Measurements from ENCODE around the gene MRPL53.

Gene MRPL53

GRCh38 chr2:74429487-74430451 lies 42.7 kb downstream of the MRPL53 start:
- DNase-seq (ENCODE audit: low read depth in 2 of 3, low spot score in 1 of 3) = no peak

GRCh38 chr2:74428675-74429074 lies 43.8 kb downstream of the MRPL53 start:
- DNase-seq (ENCODE audit: low read depth in 2 of 3, low spot score in 1 of 3) = no peak

- DNase-seq (ENCODE audit: low read depth in 2 of 3, low spot score in 1 of 3) = no peak
Observed at GRCh38 chr2:74427551-74427950, 44.9 kb downstream of the MRPL53 start.

DNA sequence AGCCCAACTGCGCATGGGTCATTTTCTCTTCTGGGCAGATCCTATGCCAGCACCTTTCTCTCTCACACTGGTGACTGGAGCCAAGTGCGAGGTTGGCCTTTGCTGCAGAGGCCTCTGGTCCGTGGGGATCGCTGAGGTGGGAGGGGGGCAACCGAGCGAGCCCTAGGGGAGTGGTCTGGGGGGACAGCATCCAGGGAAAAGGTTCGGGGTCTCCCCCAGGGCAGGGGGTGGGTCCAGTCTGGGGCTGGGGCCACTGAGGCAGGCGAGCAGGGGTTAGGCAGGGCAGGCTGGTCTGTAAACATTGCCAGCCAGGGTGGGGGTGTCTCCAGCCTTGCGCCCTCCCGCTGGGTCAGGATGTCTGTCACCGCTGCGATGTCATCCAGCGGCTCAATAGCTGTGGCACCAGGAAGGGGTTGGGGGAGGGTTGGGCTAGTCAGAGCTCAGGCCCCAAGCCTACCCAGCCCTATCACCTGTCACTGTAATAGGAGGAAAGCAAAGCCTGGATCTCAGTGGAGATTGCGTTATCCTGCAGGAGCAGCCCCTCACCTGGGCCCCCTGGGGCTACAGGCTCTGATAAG lies 46.2 kb downstream of the MRPL53 start:
- no peak for DNase-seq (ENCODE audit: low read depth in 2 of 3, low spot score in 1 of 3)

- DNase-seq (ENCODE audit: low read depth in 2 of 3, low spot score in 1 of 3) = no peak
Observed at GRCh38 chr2:74425523-74425922, 47.0 kb downstream of the MRPL53 start.

GRCh38 chr2:74424995-74425406 lies 47.5 kb downstream of the MRPL53 start:
- no peak for DNase-seq (ENCODE audit: low read depth in 2 of 3, low spot score in 1 of 3)

GRCh38 chr2:74424139-74424992 lies 48.1 kb downstream of the MRPL53 start:
- DNase-seq (ENCODE audit: low read depth in 2 of 3, low spot score in 1 of 3) = no peak

DNA sequence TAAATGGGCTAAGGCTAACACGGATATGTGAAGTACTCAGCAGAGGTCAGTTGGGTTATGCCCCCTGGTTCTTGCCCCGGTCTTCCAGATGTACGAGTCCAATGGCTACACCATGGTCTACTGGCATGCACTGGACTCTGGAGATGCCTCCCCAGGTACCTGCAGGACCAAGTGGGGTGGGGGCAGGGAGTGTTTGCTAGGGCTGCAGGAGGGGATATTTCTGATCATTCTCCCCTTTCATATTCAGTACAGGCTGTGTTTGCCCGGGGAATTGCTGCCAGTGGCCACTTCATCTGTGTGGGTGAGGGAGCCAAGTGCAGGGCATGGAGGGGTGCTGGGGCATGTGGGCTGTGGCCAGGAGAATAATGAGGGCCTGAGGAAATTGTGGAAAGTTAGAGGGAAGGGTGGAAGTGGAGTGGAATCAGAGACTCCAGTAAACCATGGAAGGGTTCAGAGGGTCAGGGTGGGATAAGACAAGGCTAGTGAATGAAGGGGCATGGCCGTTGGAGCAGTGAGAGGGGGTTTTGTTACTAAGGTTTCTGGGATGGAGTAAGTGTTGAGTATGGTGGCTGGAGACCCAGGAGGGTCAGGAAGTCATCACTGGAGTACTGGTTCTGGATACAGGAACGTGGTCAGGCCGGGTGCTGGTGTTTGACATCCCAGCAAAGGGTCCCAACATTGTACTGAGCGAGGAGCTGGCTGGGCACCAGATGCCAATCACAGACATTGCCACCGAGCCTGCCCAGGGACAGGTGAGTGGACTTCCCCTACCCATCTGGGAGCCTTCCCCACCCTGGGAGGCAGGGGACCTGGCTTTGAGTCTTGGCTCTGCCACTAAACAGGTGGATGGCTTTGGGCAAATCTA lies 49.0 kb downstream of the MRPL53 start:
- no peak for DNase-seq (ENCODE audit: low read depth in 2 of 3, low spot score in 1 of 3)

All from stimulated activated CD4-positive, alpha-beta T cell treated with anti-CD3 and anti-CD28 coated beads, Interleukin-12 subunit alpha, Interleukin-12 subunit beta, amount 100 ng/mL, for 48 hours (primary cell).